ENCODE results near the gene LILRB4.

The LILRB4 gene

DNA sequence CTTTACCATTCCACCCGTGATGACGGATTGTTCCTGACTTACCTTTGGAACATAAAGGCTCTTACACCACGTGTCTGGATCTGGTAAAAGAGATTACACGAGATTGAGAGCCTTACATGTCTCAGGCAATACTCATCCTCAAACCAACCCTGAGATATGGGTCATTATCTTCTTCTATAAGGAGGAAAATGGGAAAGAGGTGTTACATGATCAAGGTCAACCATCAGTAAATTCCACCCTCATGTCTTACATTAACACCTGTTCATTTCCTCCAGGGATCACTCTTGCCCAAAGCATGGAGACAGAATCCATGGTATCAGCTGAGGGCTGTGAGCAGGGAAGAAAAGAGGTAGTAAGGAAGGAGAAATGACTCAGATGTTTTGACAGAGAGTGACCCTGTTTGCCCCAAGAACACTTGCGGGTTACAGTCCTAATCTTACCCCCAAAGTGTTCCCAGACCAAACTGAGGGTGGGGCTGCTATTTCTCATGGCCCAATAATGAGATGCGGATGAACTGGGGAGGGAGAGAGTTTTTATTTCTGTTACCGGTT lies 19.6 kb downstream of the LILRB4 start:
- no peaks in the 10 kb centered on the region for H3K27me3 ChIP-seq (ENCODE audit: low read length)
- H3K4me3 ChIP-seq (ENCODE audit: insufficient read depth, low read length, poor library complexity, severe bottlenecking): no peak overlapping the region
- H4K20me1 ChIP-seq (ENCODE audit: low read depth, low read length): no peaks in the 10 kb centered on the region
- H3K9me2 ChIP-seq (replicated peaks; ENCODE audit: insufficient read depth, low read length): no peaks in the 10 kb centered on the region
- no peak overlapping the region for H3K27ac ChIP-seq (ENCODE audit: low read depth, low read length)
- no peaks in the 10 kb centered on the region for H3K79me2 ChIP-seq (ENCODE audit: insufficient read depth, low read length)
- no peak for TF ChIP-seq EZH2phosphoT487 (conservative IDR thresholded peaks at IDR 0.05; ENCODE audit: low read length)
- TF ChIP-seq, protein P1, sequence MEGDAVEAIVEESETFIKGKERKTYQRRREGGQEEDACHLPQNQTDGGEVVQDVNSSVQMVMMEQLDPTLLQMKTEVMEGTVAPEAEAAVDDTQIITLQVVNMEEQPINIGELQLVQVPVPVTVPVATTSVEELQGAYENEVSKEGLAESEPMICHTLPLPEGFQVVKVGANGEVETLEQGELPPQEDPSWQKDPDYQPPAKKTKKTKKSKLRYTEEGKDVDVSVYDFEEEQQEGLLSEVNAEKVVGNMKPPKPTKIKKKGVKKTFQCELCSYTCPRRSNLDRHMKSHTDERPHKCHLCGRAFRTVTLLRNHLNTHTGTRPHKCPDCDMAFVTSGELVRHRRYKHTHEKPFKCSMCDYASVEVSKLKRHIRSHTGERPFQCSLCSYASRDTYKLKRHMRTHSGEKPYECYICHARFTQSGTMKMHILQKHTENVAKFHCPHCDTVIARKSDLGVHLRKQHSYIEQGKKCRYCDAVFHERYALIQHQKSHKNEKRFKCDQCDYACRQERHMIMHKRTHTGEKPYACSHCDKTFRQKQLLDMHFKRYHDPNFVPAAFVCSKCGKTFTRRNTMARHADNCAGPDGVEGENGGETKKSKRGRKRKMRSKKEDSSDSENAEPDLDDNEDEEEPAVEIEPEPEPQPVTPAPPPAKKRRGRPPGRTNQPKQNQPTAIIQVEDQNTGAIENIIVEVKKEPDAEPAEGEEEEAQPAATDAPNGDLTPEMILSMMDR (IDR thresholded peaks at IDR 0.05; ENCODE audit: insufficient read depth, low read length, poor library complexity, severe bottlenecking): no peak
- no peaks in the 10 kb centered on the region for H3F3A ChIP-seq (ENCODE audit: insufficient read depth)
- H2AFZ ChIP-seq (ENCODE audit: low read depth, low read length, severe bottlenecking): no peak overlapping the region
- no peak overlapping the region for H3K9ac ChIP-seq (ENCODE audit: low read length)
- H3K36me3 ChIP-seq (ENCODE audit: low read length): no peaks in the 10 kb centered on the region
- H3K9me3 ChIP-seq (ENCODE audit: insufficient read depth, low read length): no peaks in the 10 kb centered on the region
- H3K4me2 ChIP-seq (ENCODE audit: low read depth, low read length, poor library complexity, severe bottlenecking): no peak overlapping the region

GRCh38 chr19:54684527-54684926 lies 21.7 kb downstream of the LILRB4 start:
- Histone ChIP-seq H3K4me3 (ENCODE audit: insufficient read depth, low read length, poor library complexity, severe bottlenecking) (no peak overlapping the region), H3K36me3 (ENCODE audit: low read length) (no peaks in the 10 kb centered on the region), H3K9me2 (replicated peaks; ENCODE audit: insufficient read depth, low read length) (no peaks in the 10 kb centered on the region), H3K27me3 (ENCODE audit: low read length) (no peaks in the 10 kb centered on the region), H3K9me3 (ENCODE audit: insufficient read depth, low read length) (no peaks in the 10 kb centered on the region), H2AFZ (ENCODE audit: low read depth, low read length, severe bottlenecking) (no peak overlapping the region), H3K4me2 (ENCODE audit: low read depth, low read length, poor library complexity, severe bottlenecking) (no peak overlapping the region), H3K79me2 (ENCODE audit: insufficient read depth, low read length) (no peaks in the 10 kb centered on the region), H3F3A (ENCODE audit: insufficient read depth) (no peaks in the 10 kb centered on the region), H4K20me1 (ENCODE audit: low read depth, low read length) (no peaks in the 10 kb centered on the region), H3K27ac (ENCODE audit: low read depth, low read length) (no peak overlapping the region), H3K9ac (ENCODE audit: low read length) (no peak overlapping the region)
- TF ChIP-seq, protein P1 (IDR thresholded peaks at IDR 0.05; ENCODE audit: insufficient read depth, low read length, poor library complexity, severe bottlenecking): no peak
- no peak for TF ChIP-seq EZH2phosphoT487 (conservative IDR thresholded peaks at IDR 0.05; ENCODE audit: low read length)

DNA sequence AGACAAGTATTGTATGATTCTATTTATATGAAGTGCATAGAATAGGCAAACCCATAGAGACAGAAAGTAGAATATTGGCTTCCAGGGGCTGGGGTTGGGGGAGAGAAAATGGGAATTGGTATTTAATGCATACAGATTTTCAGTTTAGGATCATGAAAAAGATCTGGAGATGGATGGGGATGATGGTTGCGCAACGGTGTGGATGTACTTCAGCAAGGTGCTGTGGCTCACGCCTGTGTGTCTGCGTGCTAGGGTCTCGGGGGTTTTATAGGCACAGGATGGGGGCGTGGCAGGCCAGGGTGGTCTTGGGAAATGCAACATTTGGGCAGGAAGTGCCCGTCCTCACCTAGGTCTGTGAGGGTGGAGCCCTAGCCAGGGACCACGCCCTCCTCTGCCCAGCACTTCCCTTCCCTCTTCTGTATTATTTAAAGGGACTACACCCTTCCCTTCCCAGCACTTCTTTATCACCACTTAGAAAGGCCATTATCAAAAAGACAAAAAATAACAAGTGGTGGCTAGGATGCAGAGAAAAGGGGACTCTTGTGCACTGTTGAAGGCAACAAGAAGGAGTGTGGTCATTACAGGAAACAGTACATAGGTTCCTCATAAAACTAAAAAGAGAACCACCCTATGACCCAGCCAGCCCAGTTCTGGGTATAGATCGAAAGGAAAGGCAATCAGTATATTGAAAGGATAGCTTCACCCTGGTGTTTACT lies 29.0 kb downstream of the LILRB4 start:
- TF ChIP-seq, protein P1 (IDR thresholded peaks at IDR 0.05; ENCODE audit: insufficient read depth, low read length, poor library complexity, severe bottlenecking): no peak
- TF ChIP-seq EZH2phosphoT487 (conservative IDR thresholded peaks at IDR 0.05; ENCODE audit: low read length): no peak
- H2AFZ ChIP-seq (ENCODE audit: low read depth, low read length, severe bottlenecking): no peak overlapping the region
- no peaks in the 10 kb centered on the region for H3K36me3 ChIP-seq (ENCODE audit: low read length)
- no peak overlapping the region for H3K4me2 ChIP-seq (ENCODE audit: low read depth, low read length, poor library complexity, severe bottlenecking)
- no peaks in the 10 kb centered on the region for H3F3A ChIP-seq (ENCODE audit: insufficient read depth)
- no peaks in the 10 kb centered on the region for H3K9me2 ChIP-seq (replicated peaks; ENCODE audit: insufficient read depth, low read length)
- no peaks in the 10 kb centered on the region for H3K27me3 ChIP-seq (ENCODE audit: low read length)
- H3K79me2 ChIP-seq (ENCODE audit: insufficient read depth, low read length): no peaks in the 10 kb centered on the region
- H3K9me3 ChIP-seq (ENCODE audit: insufficient read depth, low read length): no peaks in the 10 kb centered on the region
- H4K20me1 ChIP-seq (ENCODE audit: low read depth, low read length): no peaks in the 10 kb centered on the region
- H3K27ac ChIP-seq (ENCODE audit: low read depth, low read length): no peak overlapping the region
- no peak overlapping the region for H3K4me3 ChIP-seq (ENCODE audit: insufficient read depth, low read length, poor library complexity, severe bottlenecking)
- H3K9ac ChIP-seq (ENCODE audit: low read length): no peak overlapping the region
